Activated naive CD4-positive, alpha-beta T cell treated with anti-CD3 and anti-CD28 coated beads, Interleukin-2, amount 50 U/mL, for 16 hours (primary cell): Measurements from ENCODE around the gene FES.
"Not testable (repeated sequence)": the region's sequence is repeated elsewhere in the genome, so short reads cannot be mapped to it uniquely, and the experiment has no call there.

Experiments
- DNase-seq: peaks from one replicate; pipeline ENCODE4 v3.0.0-alpha.2; 2020

Gene FES

DNA sequence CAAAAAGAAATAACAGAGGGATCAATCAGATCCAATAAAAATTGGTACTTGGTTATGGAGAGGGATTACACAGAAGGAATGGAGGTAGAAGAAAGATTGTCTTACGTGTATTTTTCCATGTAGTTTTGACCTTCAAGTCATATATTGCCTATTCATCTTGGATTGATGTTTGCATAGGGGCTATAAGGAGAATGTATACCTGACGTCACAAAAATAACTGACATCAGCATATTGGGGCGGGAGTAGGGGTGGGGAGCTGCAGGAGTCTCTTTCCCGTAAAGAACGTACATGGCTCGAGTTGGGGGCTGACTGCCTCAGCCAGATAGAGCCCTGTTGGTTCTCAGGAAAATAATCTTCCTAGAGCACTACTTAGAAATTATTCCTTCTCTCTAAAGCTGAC lies 21.8 kb upstream of the FES start:
- DNase-seq = no peak

GRCh38 chr15:90862964-90863778 lies 21.1 kb upstream of the FES start:
- no peak for DNase-seq

- no peak for DNase-seq
These were observed 20.3 kb upstream of the FES start for GRCh38 chr15:90863987-90864386.

GRCh38 chr15:90864507-90864906 lies 19.8 kb upstream of the FES start:
- DNase-seq = no peak

DNA sequence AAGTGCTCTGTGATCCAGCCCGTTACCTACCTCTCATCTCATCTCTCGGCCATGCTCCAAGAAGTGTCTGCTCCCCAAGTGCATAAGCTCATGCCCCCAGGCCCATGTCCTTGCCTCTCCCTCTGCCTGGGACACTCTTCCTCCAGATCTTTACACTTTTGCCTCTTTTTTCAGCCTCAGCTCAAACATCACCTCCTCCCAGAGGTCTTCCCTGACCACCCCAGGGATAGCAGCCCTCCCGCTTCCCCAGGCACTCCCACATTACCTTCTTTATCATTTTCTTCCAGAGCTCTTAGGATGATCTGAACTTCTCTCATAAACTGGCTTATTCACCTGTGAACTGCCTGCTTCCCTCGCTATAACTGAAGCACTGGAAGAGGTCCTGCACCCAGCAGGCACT lies 18.6 kb upstream of the FES start:
- no peak for DNase-seq

- no peak for DNase-seq
These were observed 18.1 kb upstream of the FES start for GRCh38 chr15:90866161-90866715.

DNA sequence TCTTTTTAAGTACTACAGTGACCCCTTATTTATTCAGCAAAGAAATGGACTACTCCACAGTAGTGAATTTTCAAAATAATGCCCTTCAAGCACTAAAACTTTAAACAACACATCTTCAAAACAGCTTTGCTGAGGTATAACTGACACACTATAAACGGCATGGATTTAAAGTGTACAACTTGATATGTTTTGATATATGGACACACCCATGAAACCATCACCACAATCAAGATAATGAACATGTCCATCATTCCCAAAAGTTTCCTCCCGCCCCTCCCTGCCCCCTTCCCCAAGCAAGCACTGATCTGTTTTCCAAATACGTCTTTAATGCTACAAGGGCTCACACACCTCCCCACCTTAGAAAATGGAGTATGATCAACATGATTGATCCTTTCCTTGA lies 17.5 kb upstream of the FES start:
- DNase-seq = no peak

DNA sequence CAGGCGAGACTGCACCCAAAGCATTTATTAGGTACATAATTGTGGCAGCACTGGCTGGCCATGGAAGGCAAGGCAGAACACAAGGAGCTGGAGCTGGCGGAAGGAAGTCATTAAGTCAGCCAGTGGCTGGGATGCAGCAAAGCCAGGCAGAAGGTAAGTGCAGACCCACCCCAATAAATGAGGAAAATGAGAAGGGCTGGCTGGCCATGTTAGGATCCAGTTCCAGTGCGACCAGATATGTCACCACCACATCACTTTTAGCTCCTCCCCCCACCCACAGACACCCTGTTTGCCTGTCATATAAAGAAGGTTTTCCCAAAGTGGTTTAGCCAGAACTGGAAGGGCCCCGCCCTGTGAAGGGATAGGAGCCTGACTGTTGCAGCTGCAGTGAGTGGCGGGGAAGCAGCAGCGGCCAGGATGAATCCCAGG lies 16.0 kb upstream of the FES start, which contains the start of gene FURIN:
FURIN (plus strand) TSS at position 328 of the 429 bp plus-strand sequence. CDS start 7,153 bp downstream, outside the sequence.
- no peak for DNase-seq

- no peak for DNase-seq
These were observed 15.2 kb upstream of the FES start for GRCh38 chr15:90869140-90869541.

GRCh38 chr15:90869601-90870353 lies 14.5 kb upstream of the FES start:
- DNase-seq = no peak

- no peak for DNase-seq
These were observed 13.8 kb upstream of the FES start for GRCh38 chr15:90870354-90871138.

DNA sequence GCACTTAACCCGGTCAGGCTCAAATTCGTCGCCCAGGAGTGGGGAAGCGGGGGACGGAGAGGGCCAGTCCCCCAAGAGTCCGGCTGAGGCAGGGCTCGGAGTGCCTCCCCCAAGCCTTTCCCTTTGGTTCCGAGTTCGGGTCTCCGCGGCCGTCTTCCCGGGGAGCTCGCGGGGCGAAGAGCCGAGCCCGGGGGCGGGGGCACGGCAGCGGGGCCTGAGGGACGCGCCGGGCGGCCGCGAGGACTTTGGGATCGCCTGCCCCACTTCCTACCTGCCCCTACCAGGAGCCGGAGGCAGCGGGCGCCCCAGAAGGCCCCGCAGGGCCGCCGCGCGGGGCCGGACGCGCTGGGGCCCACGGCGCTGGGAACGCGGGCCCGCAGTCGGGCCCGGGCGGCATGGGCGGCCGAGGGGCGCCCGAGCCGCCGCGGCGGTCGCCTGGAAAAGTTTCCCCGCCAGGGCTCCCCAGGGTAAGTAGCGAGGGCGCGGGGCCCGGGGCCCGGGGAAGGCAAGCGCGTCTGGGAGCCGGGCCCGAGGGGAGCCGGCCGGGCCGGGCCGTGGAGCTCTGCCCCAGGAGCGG lies 13.1 kb upstream of the FES start:
- DNase-seq = peak; percentile 39

DNA sequence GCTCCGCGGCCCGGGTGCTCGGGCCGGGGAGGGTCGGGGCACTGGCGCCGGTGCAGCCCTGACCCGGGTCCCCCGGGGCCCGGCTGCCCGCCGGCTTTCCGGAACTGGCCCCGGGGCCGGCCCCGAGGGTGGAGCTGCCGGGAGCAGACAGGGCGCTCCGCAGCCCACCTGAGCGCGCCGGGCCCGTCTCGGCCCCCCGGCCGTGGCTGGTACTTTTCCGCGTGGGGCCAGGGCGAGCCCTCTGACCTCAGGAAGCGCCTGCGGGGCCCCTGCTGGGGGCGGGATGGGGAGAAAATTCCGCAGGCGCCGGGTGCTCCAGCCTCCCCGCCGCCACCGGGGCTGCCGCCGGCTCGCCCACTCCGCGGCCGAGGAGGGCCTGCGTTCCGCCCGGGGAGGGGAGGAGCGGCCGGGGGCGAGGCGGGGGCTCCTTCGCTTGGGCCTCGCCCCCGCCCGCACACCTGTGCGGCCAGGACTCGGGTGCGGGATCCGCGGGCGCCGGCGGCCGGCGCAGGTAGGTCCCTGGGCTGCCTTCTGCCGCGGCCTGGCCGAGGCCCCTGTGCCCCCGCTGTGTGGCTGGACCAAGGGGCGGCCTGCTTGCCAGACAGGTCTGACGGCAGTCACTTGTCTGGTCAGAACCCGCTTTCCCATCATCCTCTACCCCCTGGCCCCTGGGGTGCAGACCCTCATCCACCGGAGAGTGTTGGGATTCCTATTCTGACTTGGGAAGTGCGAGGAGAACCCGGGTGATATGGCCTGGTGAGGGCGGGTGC lies 12.4 kb upstream of the FES start:
- DNase-seq = no peak

DNA sequence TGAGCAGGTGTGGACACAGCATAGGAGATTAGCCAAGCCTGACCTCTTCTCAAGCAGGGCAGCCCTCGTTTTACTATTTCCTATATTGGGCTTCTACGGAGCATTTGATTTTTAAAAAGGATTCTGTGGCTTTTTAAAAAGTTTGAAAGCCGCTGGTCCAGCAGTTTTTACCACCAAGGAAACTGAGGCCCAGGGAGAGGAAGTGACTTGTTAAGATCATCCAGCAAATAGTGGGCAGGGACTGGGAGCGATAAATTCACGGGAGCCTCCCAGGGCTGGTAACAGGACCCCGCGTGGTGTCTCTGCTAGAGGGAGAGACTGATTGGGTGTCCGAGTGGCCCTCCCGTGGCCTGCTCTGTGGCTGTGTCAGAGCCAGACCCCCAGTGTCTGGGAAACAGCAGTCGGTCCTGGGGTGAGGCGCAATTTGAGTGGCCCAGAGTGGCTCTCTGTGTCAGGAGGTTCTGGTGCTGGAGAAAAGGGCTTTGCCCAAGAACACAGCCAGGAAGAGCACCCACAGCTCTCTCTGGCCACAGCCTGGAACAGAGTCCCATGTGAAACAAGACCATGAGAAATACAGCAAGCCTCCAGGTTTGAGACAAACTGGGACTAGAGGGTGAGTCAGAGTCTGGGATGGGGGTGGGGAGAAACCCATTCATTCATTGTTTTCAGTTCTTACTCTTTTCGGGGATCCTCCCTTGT lies 11.7 kb upstream of the FES start:
- peak; percentile 63 for DNase-seq

DNA sequence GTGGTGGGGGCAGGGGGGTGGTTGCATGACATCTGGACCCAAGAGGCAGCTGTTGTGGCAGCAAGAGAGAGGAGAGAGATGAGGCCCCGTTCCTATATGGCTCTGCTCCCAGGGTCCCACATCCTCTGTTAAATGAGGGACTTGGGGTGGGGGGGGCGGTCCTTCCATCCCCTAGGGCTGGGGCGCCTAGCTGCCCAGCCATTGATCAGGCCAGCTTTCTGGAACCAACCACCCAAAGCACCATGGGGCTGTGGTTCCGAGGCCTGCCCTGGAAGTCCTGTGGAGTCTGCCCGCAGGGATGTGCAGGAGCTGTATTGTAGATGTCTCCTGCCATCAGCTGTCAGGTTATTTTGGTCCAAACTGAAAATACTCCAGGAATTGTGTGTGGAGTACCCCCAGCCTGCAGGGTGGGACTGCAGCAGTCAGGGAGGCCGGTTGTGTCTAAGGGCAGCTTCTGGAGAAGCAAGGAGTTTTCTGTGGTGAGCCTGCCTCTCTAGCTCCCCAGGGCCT lies 10.8 kb upstream of the FES start:
- no peak for DNase-seq

DNA sequence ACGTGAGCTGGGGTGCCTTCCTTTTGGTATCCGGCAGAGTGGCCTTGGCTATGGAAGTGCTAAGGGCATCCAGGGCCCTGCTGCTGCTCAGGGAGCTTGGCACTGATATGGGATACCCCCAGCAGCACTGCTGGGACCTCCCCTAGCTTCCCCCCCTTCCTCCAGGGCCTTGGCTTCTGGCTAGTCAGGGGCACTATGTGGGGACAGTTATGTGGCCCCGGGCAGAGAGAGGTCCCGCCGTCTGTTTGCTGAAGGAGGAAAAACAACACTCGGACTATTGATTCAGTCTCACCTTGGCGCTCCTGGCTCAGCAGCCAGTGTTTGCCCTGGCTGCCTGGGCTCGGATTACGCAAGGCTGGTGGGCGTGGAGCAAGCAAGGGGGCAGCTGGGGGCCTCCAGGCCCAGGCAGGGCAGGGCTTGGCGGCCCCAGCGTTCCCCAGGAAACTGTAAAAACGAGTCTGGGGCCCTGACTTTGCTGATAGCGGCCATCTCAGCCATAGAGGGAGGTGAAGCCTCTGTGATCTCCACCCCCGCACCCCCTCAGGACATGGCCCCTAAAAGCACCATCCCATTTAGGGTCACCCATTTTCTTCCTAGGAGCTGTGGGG lies 10.2 kb upstream of the FES start:
- DNase-seq = no peak

DNA sequence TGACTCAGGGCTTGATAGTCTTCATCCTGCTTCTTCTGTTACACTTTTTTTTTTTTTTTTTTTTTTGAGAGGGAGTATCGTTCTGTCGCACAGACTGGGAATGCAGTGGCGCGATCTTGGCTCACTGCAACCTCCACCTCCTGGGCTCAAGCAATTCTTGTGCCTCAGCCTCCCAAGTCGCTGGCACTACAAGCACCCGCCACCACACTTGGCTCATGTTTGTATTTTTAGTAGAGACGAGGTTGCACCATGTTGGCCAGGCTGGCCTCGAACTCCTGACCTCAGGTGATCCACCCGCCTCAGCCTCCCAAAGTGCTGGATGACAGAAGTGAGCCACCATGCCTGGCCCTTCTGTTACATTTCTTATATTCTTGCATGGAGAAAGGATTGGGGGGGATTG lies 9.3 kb upstream of the FES start:
- not testable (repeated sequence) for DNase-seq

DNA sequence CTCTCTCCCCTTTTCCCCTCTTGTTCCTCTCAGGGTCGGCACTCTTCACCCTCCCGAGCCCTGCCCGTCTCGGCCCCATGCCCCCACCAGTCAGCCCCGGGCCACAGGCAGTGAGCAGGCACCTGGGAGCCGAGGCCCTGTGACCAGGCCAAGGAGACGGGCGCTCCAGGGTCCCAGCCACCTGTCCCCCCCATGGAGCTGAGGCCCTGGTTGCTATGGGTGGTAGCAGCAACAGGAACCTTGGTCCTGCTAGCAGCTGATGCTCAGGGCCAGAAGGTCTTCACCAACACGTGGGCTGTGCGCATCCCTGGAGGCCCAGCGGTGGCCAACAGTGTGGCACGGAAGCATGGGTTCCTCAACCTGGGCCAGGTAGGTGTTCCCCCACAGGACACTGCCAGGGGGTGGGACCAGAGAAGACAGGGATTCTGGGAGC lies 8.7 kb upstream of the FES start:
- no peak for DNase-seq

GRCh38 chr15:90876046-90876445 lies 8.3 kb upstream of the FES start:
- no peak for DNase-seq

DNA sequence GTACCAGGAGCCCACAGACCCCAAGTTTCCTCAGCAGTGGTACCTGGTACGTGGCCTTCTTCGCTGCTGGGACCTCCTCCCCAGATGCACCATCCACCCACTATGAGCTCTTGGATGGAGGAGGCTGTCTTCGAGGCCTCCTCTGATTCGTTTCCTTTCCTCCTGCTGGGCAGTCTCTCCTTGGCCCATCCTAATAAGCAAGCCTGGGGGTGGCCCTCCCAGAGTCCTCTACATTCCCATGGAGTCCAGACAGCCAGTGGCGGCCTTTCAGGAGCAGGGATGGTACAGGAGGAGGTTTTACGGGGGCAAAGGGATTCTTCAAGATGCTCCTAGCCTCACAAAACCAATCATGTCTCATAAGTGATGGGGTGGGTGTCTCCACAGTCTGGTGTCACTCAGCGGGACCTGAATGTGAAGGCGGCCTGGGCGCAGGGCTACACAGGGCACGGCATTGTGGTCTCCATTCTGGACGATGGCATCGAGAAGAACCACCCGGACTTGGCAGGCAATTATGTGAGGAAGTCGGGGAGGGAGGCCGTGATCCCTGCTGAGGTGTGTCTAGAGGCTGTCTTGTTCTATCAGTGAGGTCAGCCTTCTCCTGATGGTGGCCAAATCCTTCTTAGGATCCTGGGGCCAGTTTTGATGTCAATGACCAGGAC lies 7.7 kb upstream of the FES start:
- no peak for DNase-seq
